ENCODE data around the gene WIPI1.

DNA sequence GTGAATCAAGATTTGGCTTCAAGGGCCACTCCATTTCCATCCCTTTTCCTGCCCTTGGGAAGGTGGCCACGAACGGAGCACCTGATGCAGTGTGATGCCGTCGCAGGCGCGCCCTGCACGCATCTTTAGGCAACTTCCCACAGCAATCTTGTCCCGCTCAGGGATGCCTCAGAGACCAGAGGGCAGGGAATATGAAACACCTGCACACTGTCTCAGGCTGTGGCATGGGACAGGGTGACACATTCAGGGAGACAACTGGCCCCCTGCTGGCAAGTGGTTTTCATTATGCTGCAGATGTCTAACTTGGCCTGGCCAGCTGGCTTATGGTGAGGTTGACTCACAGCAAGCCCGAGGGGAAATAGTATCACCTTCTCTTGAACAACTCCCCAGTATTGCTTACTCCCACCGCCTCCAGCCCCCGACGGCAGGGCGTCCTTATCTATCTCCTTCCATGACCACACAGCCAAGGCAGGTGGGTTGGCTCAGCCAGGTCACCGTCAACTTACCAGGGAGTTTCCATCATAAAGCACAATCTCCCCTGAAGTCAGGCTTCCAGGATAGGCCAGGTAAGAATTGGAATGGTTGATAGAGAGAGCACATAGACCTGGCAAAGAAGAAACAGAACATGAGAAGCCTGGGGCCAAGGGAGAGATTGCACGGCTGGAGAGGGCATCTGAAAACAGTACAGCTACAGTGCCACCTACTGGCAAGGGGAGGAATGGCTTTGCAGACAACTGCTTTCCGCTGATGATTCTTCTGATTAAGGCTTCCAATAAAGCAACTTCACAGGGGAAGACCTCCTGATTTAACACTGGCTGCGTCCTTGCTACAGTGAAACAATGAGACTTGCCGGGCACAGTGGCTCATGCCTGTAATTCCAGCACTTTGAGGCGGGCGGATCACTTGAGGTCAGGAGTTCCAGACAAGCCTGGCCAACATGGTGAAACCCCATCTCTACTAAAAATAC is 21.1 kb downstream of the WIPI1 start:
- TF ChIP-seq, protein P1, sequence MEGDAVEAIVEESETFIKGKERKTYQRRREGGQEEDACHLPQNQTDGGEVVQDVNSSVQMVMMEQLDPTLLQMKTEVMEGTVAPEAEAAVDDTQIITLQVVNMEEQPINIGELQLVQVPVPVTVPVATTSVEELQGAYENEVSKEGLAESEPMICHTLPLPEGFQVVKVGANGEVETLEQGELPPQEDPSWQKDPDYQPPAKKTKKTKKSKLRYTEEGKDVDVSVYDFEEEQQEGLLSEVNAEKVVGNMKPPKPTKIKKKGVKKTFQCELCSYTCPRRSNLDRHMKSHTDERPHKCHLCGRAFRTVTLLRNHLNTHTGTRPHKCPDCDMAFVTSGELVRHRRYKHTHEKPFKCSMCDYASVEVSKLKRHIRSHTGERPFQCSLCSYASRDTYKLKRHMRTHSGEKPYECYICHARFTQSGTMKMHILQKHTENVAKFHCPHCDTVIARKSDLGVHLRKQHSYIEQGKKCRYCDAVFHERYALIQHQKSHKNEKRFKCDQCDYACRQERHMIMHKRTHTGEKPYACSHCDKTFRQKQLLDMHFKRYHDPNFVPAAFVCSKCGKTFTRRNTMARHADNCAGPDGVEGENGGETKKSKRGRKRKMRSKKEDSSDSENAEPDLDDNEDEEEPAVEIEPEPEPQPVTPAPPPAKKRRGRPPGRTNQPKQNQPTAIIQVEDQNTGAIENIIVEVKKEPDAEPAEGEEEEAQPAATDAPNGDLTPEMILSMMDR (conservative IDR thresholded peaks at IDR 0.05; ENCODE audit: low read depth, low read length): peak; percentile 93
- TF ChIP-seq EZH2 (IDR thresholded peaks at IDR 0.05; ENCODE audit: borderline replicate concordance, low read depth, low read length, poor library complexity, severe bottlenecking): no peak

All from A673 (cell line).